ENCODE results near the gene SDR39U1. TPM values are rescaled to one million over a fixed set of nuclear protein-coding genes. Genes with fewer than 3 reads are reported as not detected.

Gene SDR39U1
- total RNA-seq, 1 donor from 2014 or later = 68.2 TPM

DNA sequence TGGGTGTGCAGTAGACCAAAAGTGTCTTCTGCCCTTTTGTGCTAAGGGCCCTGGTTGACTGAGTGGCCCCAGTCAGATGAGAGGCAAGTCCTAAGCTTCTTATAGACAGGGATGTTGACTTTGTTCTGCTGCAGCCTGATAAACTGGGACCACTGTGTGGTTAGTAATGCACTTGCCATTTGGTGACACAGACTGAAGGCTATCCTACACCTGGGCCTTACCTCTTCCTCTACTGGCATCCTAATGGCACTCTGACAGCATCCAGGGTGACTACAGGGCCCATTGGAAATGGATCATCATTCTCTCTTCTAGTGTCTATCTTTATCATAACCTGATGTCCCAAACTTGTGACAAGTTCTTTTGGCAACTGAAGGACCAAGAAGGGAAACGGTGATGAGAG, 3.3 kb downstream of the SDR39U1 start:
- no peak for DNase-seq (ENCODE audit: low spot score, unreplicated experiment)
- H3K9me3 Mint-ChIP-seq (ENCODE audit: low read depth) = no peaks in the 10 kb centered on the region
- H3K4me3 Mint-ChIP-seq (ENCODE audit: low read depth) = no peak overlapping the region
- H3K4me1 Mint-ChIP-seq (ENCODE audit: low read depth) = peaks cover 18% of the 10 kb centered on the region
- peaks cover 14% of the 10 kb centered on the region for H3K36me3 Mint-ChIP-seq (ENCODE audit: insufficient read depth)
- TF ChIP-seq, protein P1, sequence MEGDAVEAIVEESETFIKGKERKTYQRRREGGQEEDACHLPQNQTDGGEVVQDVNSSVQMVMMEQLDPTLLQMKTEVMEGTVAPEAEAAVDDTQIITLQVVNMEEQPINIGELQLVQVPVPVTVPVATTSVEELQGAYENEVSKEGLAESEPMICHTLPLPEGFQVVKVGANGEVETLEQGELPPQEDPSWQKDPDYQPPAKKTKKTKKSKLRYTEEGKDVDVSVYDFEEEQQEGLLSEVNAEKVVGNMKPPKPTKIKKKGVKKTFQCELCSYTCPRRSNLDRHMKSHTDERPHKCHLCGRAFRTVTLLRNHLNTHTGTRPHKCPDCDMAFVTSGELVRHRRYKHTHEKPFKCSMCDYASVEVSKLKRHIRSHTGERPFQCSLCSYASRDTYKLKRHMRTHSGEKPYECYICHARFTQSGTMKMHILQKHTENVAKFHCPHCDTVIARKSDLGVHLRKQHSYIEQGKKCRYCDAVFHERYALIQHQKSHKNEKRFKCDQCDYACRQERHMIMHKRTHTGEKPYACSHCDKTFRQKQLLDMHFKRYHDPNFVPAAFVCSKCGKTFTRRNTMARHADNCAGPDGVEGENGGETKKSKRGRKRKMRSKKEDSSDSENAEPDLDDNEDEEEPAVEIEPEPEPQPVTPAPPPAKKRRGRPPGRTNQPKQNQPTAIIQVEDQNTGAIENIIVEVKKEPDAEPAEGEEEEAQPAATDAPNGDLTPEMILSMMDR (IDR thresholded peaks at IDR 0.05; ENCODE audit: unreplicated experiment) = no peak
- no peaks in the 10 kb centered on the region for H3K27me3 Mint-ChIP-seq
- no peak overlapping the region for H3K27ac Mint-ChIP-seq

DNA sequence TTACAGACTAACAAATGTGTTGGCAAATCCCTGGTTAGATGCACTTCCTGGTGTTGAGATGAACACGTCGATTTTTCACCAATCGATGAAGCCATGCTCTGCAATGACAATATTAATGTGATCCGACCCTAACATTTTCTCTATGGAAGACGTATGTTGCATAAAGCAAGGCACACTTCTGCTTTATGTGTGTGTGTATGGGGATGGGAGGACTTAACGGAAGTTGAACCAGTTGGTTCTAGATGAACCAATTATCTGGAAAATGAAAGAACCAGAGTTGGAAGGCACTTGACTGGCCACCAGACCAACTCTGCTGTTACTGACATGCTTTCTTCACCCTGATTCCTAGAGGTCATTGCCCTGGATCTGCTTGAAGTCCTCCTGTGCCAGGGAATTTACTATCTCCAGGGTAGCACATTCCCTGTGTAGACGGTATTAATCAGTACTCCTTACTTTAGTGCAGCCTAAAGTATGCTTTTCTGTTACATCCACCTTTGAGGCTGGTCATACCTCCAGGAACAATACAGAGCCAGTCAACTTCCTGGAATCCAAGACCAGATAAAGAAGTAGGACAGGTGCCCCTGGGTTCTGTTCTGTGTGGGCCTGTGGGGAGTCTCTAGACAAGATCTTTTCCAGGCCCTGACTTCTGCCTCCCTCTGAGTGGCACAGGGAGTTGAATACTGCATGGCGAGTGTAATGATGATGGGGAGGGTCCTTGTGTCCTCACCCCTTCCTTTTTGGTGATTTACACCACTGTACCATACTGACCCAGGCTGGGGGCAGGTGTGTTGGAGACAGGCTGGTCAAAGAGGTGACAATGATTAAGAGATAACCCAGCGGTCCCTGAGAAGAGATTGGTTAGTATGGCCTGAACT, 4.1 kb downstream of the SDR39U1 start:
- Mint-ChIP-seq H3K36me3 (ENCODE audit: insufficient read depth) (peaks cover 13% of the 10 kb centered on the region), H3K9me3 (ENCODE audit: low read depth) (no peaks in the 10 kb centered on the region), H3K27me3 (no peaks in the 10 kb centered on the region), H3K4me3 (ENCODE audit: low read depth) (no peak overlapping the region), H3K27ac (no peak overlapping the region), H3K4me1 (ENCODE audit: low read depth) (peaks cover 18% of the 10 kb centered on the region)
- TF ChIP-seq, protein P1 (IDR thresholded peaks at IDR 0.05; ENCODE audit: unreplicated experiment) = no peak
- no peak for DNase-seq (ENCODE audit: low spot score, unreplicated experiment)

DNA sequence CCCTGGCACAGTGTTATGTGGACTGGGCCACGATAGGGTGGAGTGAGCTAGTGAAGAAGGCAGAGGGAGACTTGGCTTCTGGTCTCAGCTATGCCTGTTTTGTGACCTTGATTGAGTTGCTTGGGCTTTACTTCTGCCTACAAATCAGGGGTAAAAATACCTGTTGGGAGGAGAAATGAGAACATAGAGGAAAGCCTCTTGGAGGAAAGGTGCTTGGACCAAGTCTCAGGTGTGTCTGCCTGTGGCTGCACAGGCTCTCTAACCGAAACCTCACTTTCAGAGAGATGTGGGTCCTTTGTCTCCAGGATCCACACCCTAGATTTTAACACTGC, 4.9 kb downstream of the SDR39U1 start:
- TF ChIP-seq, protein P1 (IDR thresholded peaks at IDR 0.05; ENCODE audit: unreplicated experiment) = no peak
- no peaks in the 10 kb centered on the region for H3K27me3 Mint-ChIP-seq
- no peak for DNase-seq (ENCODE audit: low spot score, unreplicated experiment)
- H3K9me3 Mint-ChIP-seq (ENCODE audit: low read depth) = no peaks in the 10 kb centered on the region
- peaks cover 21% of the 10 kb centered on the region for H3K4me1 Mint-ChIP-seq (ENCODE audit: low read depth)
- peaks cover 18% of the 10 kb centered on the region for H3K36me3 Mint-ChIP-seq (ENCODE audit: insufficient read depth)
- no peak overlapping the region for H3K4me3 Mint-ChIP-seq (ENCODE audit: low read depth)
- no peak overlapping the region for H3K27ac Mint-ChIP-seq

DNA sequence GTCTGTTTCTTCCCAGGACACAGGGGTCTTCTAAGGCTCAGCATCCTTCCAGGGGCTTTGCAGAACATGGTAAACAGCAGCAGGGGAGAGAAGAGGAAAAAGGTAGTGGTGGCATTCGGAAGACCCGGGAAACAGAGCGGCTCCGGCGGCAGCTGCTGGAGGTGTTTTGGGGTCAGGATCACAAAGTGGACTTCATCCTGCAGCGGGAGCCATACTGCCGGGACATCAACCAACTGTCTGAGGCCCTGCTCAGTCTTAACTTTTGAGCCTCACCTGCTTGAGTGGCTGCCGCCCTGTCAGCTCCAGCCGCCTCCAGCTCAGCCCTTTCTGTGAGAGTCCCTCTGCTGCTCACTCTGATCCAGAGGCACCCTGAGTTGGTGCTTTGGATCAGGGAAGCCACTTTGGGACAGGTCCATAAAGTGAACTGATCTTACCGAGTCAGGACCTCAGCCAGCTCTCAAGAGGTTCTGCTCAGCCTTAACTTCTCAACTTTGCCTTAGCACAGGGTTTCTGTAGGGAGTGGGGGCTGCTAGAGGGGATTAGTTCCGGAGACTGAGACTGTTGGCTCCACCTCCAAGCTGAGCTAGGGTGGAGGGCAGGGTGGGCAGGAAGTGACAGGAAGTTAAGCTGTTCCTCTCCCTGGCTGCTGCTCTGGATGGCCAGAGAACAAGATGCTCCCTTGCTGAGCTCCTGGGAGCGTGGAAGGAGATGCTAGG, 5.4 kb downstream of the SDR39U1 start:
- Mint-ChIP-seq H3K36me3 (ENCODE audit: insufficient read depth) (peaks cover 18% of the 10 kb centered on the region), H3K27ac (no peak overlapping the region), H3K4me1 (ENCODE audit: low read depth) (peaks cover 21% of the 10 kb centered on the region), H3K27me3 (no peaks in the 10 kb centered on the region), H3K9me3 (ENCODE audit: low read depth) (no peaks in the 10 kb centered on the region), H3K4me3 (ENCODE audit: low read depth) (no peak overlapping the region)
- DNase-seq (ENCODE audit: low spot score, unreplicated experiment) = no peak
- TF ChIP-seq, protein P1 (IDR thresholded peaks at IDR 0.05; ENCODE audit: unreplicated experiment) = no peak

DNA sequence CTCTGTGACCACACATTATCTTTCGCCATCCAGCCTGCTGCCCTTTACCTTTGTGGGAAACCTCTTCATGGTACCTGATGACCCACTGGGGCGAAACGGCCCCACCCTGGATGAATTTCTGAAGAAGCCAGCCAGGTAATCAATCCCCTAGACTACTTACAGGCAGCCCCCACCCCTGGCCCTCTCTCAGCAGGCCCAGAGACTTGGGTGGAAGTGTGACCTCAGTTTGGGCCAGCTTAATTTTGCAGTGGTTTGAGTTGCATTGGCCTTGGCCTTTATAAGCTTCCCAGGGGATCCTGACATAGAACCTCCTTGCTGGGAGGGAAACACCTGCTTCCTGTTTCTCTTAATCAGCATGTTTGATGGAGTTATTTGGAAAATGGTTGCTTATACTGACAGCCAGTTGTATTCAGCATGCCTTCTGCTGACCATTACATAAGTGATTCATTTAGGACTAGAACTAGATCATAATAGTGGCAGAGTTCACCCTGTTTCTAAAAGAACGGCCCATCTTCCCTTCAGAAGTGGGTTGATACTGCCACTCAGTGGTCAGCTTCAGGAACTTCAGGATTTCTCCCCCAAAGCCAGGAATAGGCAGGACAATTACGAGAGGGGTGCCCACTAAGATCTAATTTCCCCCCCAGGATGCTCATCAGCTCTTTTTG, 6.1 kb downstream of the SDR39U1 start:
- Mint-ChIP-seq H3K27ac (no peak overlapping the region), H3K27me3 (no peaks in the 10 kb centered on the region), H3K36me3 (ENCODE audit: insufficient read depth) (peaks cover 20% of the 10 kb centered on the region), H3K9me3 (ENCODE audit: low read depth) (no peaks in the 10 kb centered on the region), H3K4me1 (ENCODE audit: low read depth) (peaks cover 20% of the 10 kb centered on the region), H3K4me3 (ENCODE audit: low read depth) (no peak overlapping the region)
- no peak for DNase-seq (ENCODE audit: low spot score, unreplicated experiment)
- TF ChIP-seq, protein P1 (IDR thresholded peaks at IDR 0.05; ENCODE audit: unreplicated experiment) = peak; percentile 72

All from progenitor cell of endocrine pancreas (in vitro differentiated cells).